ENCODE measurements around the gene MCM6. TPM values are rescaled to one million over a fixed set of nuclear protein-coding genes. Genes with fewer than 3 reads are reported as not detected.

MCM6 gene
- polyA plus RNA-seq, 3 donors, result 1.3 to 2.2 (median 1.7) TPM

GRCh38 chr2:135797497-135798274 is 78.6 kb downstream of the MCM6 start:
- DNase-seq, result peak; percentile 70 to 78 (median 77)
- 87% methylated on average over 7 of the region's 22 CpGs for WGBS (ENCODE audit: insufficient coverage)
- Histone ChIP-seq H3K9ac (ENCODE audit: insufficient read depth, low read length, poor library complexity, severe bottlenecking) (no peak overlapping the region), H3K79me2 (ENCODE audit: insufficient read depth, low read length) (no peaks in the 10 kb centered on the region), H2AFZ (ENCODE audit: insufficient read depth, low read depth, low read length, poor library complexity, severe bottlenecking) (peak overlapping the region; percentile 46), H3K9me3 (replicated peaks in 1 of 2; ENCODE audit: control insufficient read depth in 1 of 2, insufficient read depth in 1 of 2, low read length in 2 of 2) (peaks cover 18 to 26% of the 10 kb centered on the region in 2 donors), H3K4me3 (replicated peaks in 1 of 3; ENCODE audit: low read depth in 2 of 3, low read length in 3 of 3) (no peak overlapping the region), H3K4me2 (replicated peaks; ENCODE audit: extremely low read depth, low read length, poor library complexity, severe bottlenecking) (no peak overlapping the region), H3K27ac (ENCODE audit: low read depth in 1 of 2, low read length in 2 of 2) (no peak overlapping the region), H3K27me3 (ENCODE audit: control insufficient read depth in 2 of 2, insufficient read depth in 2 of 2, low read length in 2 of 2) (no peaks in the 10 kb centered on the region), H3K4me1 (ENCODE audit: control insufficient read depth in 1 of 2, insufficient read depth in 2 of 2, low read length in 2 of 2) (peaks cover 11 to 15% of the 10 kb centered on the region in 2 donors), H3K36me3 (replicated peaks in 1 of 2; ENCODE audit: control insufficient read depth in 1 of 2, insufficient read depth in 2 of 2, low read length in 2 of 2) (no peaks in the 10 kb centered on the region), H4K20me1 (ENCODE audit: insufficient read depth, low read length) (no peaks in the 10 kb centered on the region)
- H3K4me3 Mint-ChIP-seq, result no peak overlapping the region
- peaks cover 6 to 9% (median 8%) of the 10 kb centered on the region in 3 donors for H3K27me3 Mint-ChIP-seq (ENCODE audit: low read depth in 3 of 3)
- TF ChIP-seq, protein P1, sequence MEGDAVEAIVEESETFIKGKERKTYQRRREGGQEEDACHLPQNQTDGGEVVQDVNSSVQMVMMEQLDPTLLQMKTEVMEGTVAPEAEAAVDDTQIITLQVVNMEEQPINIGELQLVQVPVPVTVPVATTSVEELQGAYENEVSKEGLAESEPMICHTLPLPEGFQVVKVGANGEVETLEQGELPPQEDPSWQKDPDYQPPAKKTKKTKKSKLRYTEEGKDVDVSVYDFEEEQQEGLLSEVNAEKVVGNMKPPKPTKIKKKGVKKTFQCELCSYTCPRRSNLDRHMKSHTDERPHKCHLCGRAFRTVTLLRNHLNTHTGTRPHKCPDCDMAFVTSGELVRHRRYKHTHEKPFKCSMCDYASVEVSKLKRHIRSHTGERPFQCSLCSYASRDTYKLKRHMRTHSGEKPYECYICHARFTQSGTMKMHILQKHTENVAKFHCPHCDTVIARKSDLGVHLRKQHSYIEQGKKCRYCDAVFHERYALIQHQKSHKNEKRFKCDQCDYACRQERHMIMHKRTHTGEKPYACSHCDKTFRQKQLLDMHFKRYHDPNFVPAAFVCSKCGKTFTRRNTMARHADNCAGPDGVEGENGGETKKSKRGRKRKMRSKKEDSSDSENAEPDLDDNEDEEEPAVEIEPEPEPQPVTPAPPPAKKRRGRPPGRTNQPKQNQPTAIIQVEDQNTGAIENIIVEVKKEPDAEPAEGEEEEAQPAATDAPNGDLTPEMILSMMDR (IDR thresholded peaks at IDR 0.05), result peak; percentile 91
- H3K27ac Mint-ChIP-seq, result peak overlapping the region in 1 of 7 donors; percentile 59
- H3K9me3 Mint-ChIP-seq, result peaks cover 6 to 28% (median 25%) of the 10 kb centered on the region in 7 donors
- H3K4me1 Mint-ChIP-seq, result peaks cover 31% of the 10 kb centered on the region
- no peaks in the 10 kb centered on the region for H3K36me3 Mint-ChIP-seq
- intact Hi-C loops (cut with micrococcal nuclease), result no loop called here

GRCh38 chr2:135796606-135797005 is 79.6 kb downstream of the MCM6 start:
- Mint-ChIP-seq H3K27me3 (ENCODE audit: low read depth in 3 of 3) (peaks cover 6 to 9% (median 8%) of the 10 kb centered on the region in 3 donors), H3K9me3 (peaks cover 6 to 20% (median 16%) of the 10 kb centered on the region in 7 donors), H3K4me1 (peaks cover 31% of the 10 kb centered on the region), H3K27ac (peak overlapping the region in 1 of 7 donors; percentile 43), H3K4me3 (no peak overlapping the region), H3K36me3 (no peaks in the 10 kb centered on the region)
- Histone ChIP-seq H3K27ac (ENCODE audit: low read depth in 1 of 2, low read length in 2 of 2) (no peak overlapping the region), H4K20me1 (ENCODE audit: insufficient read depth, low read length) (no peaks in the 10 kb centered on the region), H3K79me2 (ENCODE audit: insufficient read depth, low read length) (no peaks in the 10 kb centered on the region), H3K9me3 (replicated peaks in 1 of 2; ENCODE audit: control insufficient read depth in 1 of 2, insufficient read depth in 1 of 2, low read length in 2 of 2) (peaks cover 15 to 18% of the 10 kb centered on the region in 2 donors), H3K4me3 (replicated peaks in 1 of 3; ENCODE audit: low read depth in 2 of 3, low read length in 3 of 3) (no peak overlapping the region), H3K27me3 (ENCODE audit: control insufficient read depth in 2 of 2, insufficient read depth in 2 of 2, low read length in 2 of 2) (no peaks in the 10 kb centered on the region), H2AFZ (ENCODE audit: insufficient read depth, low read depth, low read length, poor library complexity, severe bottlenecking) (peak overlapping the region; percentile 41), H3K4me1 (ENCODE audit: control insufficient read depth in 1 of 2, insufficient read depth in 2 of 2, low read length in 2 of 2) (peaks cover 11 to 15% of the 10 kb centered on the region in 2 donors), H3K4me2 (replicated peaks; ENCODE audit: extremely low read depth, low read length, poor library complexity, severe bottlenecking) (no peak overlapping the region), H3K9ac (ENCODE audit: insufficient read depth, low read length, poor library complexity, severe bottlenecking) (no peak overlapping the region), H3K36me3 (replicated peaks in 1 of 2; ENCODE audit: control insufficient read depth in 1 of 2, insufficient read depth in 2 of 2, low read length in 2 of 2) (no peaks in the 10 kb centered on the region)
- DNase-seq, result no peak
- intact Hi-C loops (cut with micrococcal nuclease), result no loop called here
- TF ChIP-seq, protein P1 (IDR thresholded peaks at IDR 0.05), result no peak
- WGBS (ENCODE audit: insufficient coverage), result 97% methylated on average over 7 of the region's 8 CpGs

Data from CD14-positive monocyte (primary cell).